Measurements from ENCODE around the gene TIGD1. TPM values are rescaled to one million over a fixed set of nuclear protein-coding genes. Genes with fewer than 3 reads are reported as not detected.
A peak's percentile ranks its signal among the peaks of the same experiment; 100 is the strongest.

The TIGD1 gene
- total and polyA plus RNA-seq, 2 of the 13 experiments (the other 11 are each of a cell fraction or from before 2014, with no cell fraction given) = 3.5 to 9.5 TPM

DNA sequence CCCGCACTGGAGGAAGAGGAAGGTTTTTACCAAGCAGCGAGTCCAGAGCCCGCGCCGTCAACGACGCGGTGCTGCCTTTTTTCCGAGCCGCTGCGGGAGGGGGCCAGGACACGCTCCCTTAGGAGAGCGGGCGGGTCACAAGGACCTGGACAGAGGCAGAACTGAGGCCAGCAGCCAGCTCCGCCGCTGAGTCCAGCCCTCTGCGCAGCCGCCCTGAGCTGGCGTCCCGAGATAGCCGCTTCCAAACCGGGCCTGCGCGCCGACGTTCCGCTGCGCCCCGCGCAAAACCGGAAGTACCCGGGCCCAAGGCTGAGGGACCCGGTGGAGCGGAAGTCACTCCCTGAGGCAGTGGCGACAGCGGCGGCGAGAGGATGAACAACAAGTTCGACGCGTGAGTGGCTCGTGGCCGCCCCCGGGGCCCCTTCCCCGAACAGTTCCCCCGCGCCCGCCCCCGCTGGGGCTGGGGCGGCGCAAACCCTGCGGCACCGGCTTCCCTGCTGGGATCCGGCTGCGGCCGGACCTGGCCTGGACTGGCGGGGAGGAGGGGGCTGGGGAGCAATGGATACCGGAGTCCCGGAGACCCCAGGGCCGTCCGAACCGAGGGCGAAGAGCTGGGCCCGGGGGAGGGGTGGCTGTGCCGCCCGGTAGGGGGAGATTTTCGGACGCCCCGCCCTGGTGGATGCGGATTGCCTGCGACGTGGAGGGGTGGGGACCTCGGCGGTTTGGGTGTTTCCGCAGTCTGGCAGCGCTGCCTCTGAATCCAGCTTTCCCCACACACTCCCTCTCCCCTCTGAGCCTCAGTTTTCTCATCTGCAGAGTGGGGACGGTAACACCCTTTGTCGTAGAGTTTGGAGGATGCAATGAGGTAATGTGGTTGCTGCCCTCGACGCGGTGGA, at the start of gene TIGD1, which contains the start of gene EIF4E2 (continued):
- TF ChIP-seq, protein P1, sequence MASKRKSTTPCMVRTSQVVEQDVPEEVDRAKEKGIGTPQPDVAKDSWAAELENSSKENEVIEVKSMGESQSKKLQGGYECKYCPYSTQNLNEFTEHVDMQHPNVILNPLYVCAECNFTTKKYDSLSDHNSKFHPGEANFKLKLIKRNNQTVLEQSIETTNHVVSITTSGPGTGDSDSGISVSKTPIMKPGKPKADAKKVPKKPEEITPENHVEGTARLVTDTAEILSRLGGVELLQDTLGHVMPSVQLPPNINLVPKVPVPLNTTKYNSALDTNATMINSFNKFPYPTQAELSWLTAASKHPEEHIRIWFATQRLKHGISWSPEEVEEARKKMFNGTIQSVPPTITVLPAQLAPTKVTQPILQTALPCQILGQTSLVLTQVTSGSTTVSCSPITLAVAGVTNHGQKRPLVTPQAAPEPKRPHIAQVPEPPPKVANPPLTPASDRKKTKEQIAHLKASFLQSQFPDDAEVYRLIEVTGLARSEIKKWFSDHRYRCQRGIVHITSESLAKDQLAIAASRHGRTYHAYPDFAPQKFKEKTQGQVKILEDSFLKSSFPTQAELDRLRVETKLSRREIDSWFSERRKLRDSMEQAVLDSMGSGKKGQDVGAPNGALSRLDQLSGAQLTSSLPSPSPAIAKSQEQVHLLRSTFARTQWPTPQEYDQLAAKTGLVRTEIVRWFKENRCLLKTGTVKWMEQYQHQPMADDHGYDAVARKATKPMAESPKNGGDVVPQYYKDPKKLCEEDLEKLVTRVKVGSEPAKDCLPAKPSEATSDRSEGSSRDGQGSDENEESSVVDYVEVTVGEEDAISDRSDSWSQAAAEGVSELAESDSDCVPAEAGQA (IDR thresholded peaks at IDR 0.05; ENCODE audit: low read depth) = peak; percentile 91
- TF ChIP-seq, protein P1 (CRISPR knock-in tag; IDR thresholded peaks at IDR 0.05; ENCODE audit: borderline replicate concordance) = peak; percentile 98
- TF ChIP-seq ZNF777 (CRISPR knock-in tag; IDR thresholded peaks at IDR 0.05) (peak; percentile 91), MEIS1 (CRISPR knock-in tag; IDR thresholded peaks at IDR 0.05; ENCODE audit: borderline replicate concordance) (peak; percentile 95), HOXA9 (CRISPR knock-in tag; IDR thresholded peaks at IDR 0.05; ENCODE audit: borderline replicate concordance) (peak; percentile 97), MIER2 (CRISPR knock-in tag; IDR thresholded peaks at IDR 0.05) (peak; percentile 83), ZNF761 (CRISPR knock-in tag; conservative IDR thresholded peaks at IDR 0.05) (peak; percentile 99), BCL6 (CRISPR knock-in tag; IDR thresholded peaks at IDR 0.05) (peak; percentile 78), KMT2A (CRISPR knock-in tag; IDR thresholded peaks at IDR 0.05) (peak; percentile 100), SPEN (CRISPR knock-in tag; IDR thresholded peaks at IDR 0.05; ENCODE audit: low read depth) (peak; percentile 100), ZNF335 (CRISPR knock-in tag; IDR thresholded peaks at IDR 0.05) (peak; percentile 92), ZNF83 (CRISPR knock-in tag; IDR thresholded peaks at IDR 0.05; ENCODE audit: borderline replicate concordance) (peak; percentile 95), ZNF326 (CRISPR knock-in tag; IDR thresholded peaks at IDR 0.05; ENCODE audit: borderline replicate concordance) (no peak), ZNF543 (CRISPR knock-in tag; IDR thresholded peaks at IDR 0.05) (peak; percentile 100), FOXA3 (CRISPR knock-in tag; IDR thresholded peaks at IDR 0.05) (peak; percentile 87)
- TF ChIP-seq, protein P2, sequence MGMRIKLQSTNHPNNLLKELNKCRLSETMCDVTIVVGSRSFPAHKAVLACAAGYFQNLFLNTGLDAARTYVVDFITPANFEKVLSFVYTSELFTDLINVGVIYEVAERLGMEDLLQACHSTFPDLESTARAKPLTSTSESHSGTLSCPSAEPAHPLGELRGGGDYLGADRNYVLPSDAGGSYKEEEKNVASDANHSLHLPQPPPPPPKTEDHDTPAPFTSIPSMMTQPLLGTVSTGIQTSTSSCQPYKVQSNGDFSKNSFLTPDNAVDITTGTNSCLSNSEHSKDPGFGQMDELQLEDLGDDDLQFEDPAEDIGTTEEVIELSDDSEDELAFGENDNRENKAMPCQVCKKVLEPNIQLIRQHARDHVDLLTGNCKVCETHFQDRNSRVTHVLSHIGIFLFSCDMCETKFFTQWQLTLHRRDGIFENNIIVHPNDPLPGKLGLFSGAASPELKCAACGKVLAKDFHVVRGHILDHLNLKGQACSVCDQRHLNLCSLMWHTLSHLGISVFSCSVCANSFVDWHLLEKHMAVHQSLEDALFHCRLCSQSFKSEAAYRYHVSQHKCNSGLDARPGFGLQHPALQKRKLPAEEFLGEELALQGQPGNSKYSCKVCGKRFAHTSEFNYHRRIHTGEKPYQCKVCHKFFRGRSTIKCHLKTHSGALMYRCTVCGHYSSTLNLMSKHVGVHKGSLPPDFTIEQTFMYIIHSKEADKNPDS (CRISPR knock-in tag; IDR thresholded peaks at IDR 0.05) = peak; percentile 97
- TF ChIP-seq, protein P3, sequence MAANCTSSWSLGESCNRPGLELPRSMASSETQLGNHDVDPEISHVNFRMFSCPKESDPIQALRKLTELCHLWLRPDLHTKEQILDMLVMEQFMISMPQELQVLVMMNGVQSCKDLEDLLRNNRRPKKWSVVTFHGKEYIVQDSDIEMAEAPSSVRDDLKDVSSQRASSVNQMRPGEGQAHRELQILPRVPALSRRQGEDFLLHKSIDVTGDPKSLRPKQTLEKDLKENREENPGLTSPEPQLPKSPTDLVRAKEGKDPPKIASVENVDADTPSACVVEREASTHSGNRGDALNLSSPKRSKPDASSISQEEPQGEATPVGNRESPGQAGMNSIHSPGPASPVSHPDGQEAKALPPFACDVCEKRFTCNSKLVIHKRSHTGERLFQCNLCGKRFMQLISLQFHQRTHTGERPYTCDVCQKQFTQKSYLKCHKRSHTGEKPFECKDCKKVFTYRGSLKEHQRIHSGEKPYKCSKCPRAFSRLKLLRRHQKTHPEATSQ (CRISPR knock-in tag; IDR thresholded peaks at IDR 0.05; ENCODE audit: borderline replicate concordance) = peak; percentile 99
- TF ChIP-seq, protein P4, sequence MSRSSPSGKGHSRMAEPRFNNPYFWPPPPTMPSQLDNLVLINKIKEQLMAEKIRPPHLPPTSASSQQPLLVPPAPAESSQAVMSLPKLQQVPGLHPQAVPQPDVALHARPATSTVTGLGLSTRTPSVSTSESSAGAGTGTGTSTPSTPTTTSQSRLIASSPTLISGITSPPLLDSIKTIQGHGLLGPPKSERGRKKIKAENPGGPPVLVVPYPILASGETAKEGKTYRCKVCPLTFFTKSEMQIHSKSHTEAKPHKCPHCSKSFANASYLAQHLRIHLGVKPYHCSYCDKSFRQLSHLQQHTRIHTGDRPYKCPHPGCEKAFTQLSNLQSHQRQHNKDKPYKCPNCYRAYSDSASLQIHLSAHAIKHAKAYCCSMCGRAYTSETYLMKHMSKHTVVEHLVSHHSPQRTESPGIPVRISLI (CRISPR knock-in tag; IDR thresholded peaks at IDR 0.05; ENCODE audit: borderline replicate concordance) = peak; percentile 86
